GM12891 (cell line): ENCODE measurements around the gene NUTM2F.
"Not testable (repeated sequence)": the region's sequence is repeated elsewhere in the genome, so short reads cannot be mapped to it uniquely, and the experiment has no call there.

Experiments
- POLR2A ChIP-seq: IDR thresholded peaks from 2 replicates; pipeline ENCODE4 v1.6.1; 2011; ENCODE audit warnings: low read depth, low read length, control low read depth
- POLR2AphosphoS5 ChIP-seq: IDR thresholded peaks from 2 replicates; pipeline ENCODE4 v1.6.1; 2011; ENCODE audit warnings: low read depth, low read length, control low read depth
- POU2F2 ChIP-seq: IDR thresholded peaks from 2 replicates; pipeline ENCODE4 v1.6.1; 2011; ENCODE audit warnings: low read depth, mild to moderate bottlenecking, control low read depth, low read length, moderate library complexity

DNA sequence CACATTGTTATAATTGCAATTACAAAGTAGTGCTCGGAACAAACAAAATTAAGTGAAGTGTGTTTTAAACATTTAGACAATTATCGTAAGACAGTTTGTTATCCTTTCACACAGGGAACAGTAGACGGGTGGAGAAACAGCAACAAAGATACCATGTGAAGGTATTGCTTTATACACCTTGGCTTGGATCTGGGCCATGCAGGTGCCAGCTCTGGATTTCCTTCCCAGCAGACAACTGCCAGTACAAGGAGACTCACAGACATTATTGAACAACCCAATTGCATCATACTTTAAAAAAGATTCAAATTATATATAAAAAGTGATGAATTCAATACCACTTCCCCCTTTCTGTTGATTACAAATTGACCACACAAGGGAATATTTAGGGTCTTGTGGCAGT, 41.8 kb upstream of the NUTM2F start:
- not testable (repeated sequence) for TF ChIP-seq POLR2AphosphoS5, POLR2A, POU2F2
